ENCODE measurements around the gene PEAK1. TPM values are rescaled to one million over a fixed set of nuclear protein-coding genes. Genes with fewer than 3 reads are reported as not detected.

Gene PEAK1
- total RNA-seq: 130 and 166 TPM in 2 replicates

DNA sequence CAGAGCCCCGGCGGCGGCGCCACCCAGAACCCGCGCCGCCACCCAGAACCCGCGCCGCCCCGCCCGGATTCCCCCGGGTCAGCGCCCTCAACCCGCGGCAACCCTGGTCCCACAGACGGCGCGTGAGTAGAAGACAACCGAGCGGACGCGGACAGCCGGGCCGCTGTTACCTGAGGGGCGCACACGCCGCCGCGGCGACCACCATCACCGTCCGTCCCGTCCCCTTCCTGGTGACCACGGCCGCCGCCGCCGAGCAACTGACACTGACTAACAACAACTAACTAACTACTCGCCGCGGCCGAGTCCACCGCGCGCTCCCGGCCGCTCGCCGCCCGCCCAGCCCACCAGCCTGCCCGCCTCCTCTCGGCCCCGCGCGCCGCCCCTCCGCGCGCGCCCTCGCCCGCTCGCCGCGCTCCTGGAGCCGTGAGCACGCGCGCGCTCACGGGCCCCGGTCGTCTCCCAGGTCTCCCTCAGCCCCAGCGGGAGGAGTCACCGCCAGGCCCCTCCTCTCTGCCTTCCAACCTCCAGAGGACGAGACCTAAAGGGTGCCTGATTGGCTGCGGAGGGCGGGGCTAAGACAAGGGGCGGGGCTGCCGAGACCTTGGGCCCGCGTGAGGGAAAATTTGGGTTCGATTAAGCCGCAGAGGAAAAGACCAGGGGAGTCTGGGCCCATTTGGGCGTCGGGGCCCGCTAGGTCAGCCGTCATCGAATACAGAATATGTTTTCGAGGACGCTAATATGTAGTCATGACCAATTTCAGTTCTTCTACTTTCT is at the start of gene PEAK1:
Gene PEAK1, minus strand, starts transcription at position 269 of the 774 bp plus-strand sequence. CDS start 238,178 bp downstream, outside the sequence.

GRCh38 chr15:77420610-77421369 is 886 bp upstream of the PEAK1 start, which contains the start of gene HMG20A:
Gene HMG20A (plus strand): TSS chr15:77420888. CDS start chr15:77458408, 37,520 bp downstream.

GRCh38 chr15:77070495-77071304 is 349.2 kb downstream of the PEAK1 start, which contains the start of gene TSPAN3:
Gene TSPAN3 (minus strand): TSS chr15:77071109. CDS start chr15:77070954, 155 bp downstream.

Other genes with a start within 250 kb of the PEAK1 start
- gene HMG20A, start 784 bp upstream of the PEAK1 start, total RNA-seq: 33.3 and 36.3 TPM in 2 replicates
- gene LINGO1, start 212.8 kb upstream of the PEAK1 start, total RNA-seq: 0.11 and 0.13 TPM in 2 replicates